SK-N-SH treated with all-trans-retinoic acid at 6 μM for 48 hours (cell line): ENCODE measurements around the gene ALPL.

Experiments
- BACH2 ChIP-seq: fragments of 250-450 bp; sonication (Bioruptor Pico); IDR thresholded peaks from 2 replicates; pipeline ENCODE4 v1.9.0; 2021; ENCODE audit warnings: mild to moderate bottlenecking, borderline replicate concordance
- CREB5 ChIP-seq: fragments of 250-450 bp; sonication (Bioruptor Pico); IDR thresholded peaks from 2 replicates; pipeline ENCODE4 v1.5.1; 2020; ENCODE audit warnings: low read depth, mild to moderate bottlenecking, moderate library complexity
- CSDC2 ChIP-seq: fragments of 250-450 bp; sonication (Bioruptor Pico); IDR thresholded peaks from 2 replicates; pipeline ENCODE4 v1.5.0; 2020; ENCODE audit warnings: mild to moderate bottlenecking, moderate library complexity
- GLIS3 ChIP-seq: fragments of 250-450 bp; sonication (Bioruptor Pico); IDR thresholded peaks from 2 replicates; pipeline ENCODE4 v1.5.0; 2020; ENCODE audit warnings: mild to moderate bottlenecking, moderate library complexity
- POU6F1 ChIP-seq: fragments of 250-450 bp; sonication (Bioruptor Pico); IDR thresholded peaks from 2 replicates; pipeline ENCODE4 v1.8.0; 2021; ENCODE audit warnings: low read depth, mild to moderate bottlenecking, moderate library complexity, borderline replicate concordance
- SNAI2 ChIP-seq: fragments of 250-450 bp; sonication (Bioruptor Pico); IDR thresholded peaks from 2 replicates; pipeline ENCODE4 v1.5.0; 2020; ENCODE audit warnings: mild to moderate bottlenecking, moderate library complexity
- TOX ChIP-seq: fragments of 250-450 bp; sonication (Bioruptor Pico); IDR thresholded peaks from 2 replicates; pipeline ENCODE4 v1.8.0; 2021; ENCODE audit warnings: mild to moderate bottlenecking, moderate library complexity, borderline replicate concordance
- TSHZ2 ChIP-seq: fragments of 250-450 bp; sonication (Bioruptor Pico); IDR thresholded peaks from 2 replicates; pipeline ENCODE4 v1.5.0; 2020; ENCODE audit warnings: mild to moderate bottlenecking, moderate library complexity
- ZFP3 ChIP-seq: fragments of 250-450 bp; sonication (Bioruptor Pico); IDR thresholded peaks from 2 replicates; pipeline ENCODE4 v1.5.0; 2020; ENCODE audit warnings: mild to moderate bottlenecking, moderate library complexity
- ZFP30 ChIP-seq: fragments of 450-650 bp; formaldehyde crosslinking; IDR thresholded peaks from 2 replicates; pipeline ENCODE4 v1.5.0; 2022; ENCODE audit warnings: mild to moderate bottlenecking, moderate library complexity
- ZNF70 ChIP-seq: fragments of 450-650 bp; formaldehyde crosslinking; IDR thresholded peaks from 2 replicates; pipeline ENCODE4 v1.5.0; 2020; ENCODE audit warnings: mild to moderate bottlenecking, moderate library complexity

- TF ChIP-seq POU6F1 = no peak
- no peak for TF ChIP-seq CSDC2 (CRISPR knock-in tag)
- no peak for TF ChIP-seq ZFP3 (CRISPR knock-in tag)
- no peak for TF ChIP-seq CREB5 (CRISPR knock-in tag)
- no peak for TF ChIP-seq ZFP30 (CRISPR knock-in tag)
- TF ChIP-seq BACH2 (CRISPR knock-in tag) = no peak
- TF ChIP-seq ZNF70 (CRISPR knock-in tag) = no peak
- TF ChIP-seq TSHZ2 (CRISPR knock-in tag) = no peak
- TF ChIP-seq SNAI2 (CRISPR knock-in tag) = no peak
- TF ChIP-seq TOX (CRISPR knock-in tag) = no peak
- TF ChIP-seq GLIS3 = no peak
Observed at GRCh38 chr1:21496886-21497285, 12.3 kb upstream of the ALPL start.
